IPS-18c (cell line): ENCODE data around the gene GFRA1.

ENCODE experiments used
- H3K4me3 ChIP-seq: 2 replicates; pipeline ENCODE4 v1.7.0; 2013; ENCODE audit warnings: low read depth, mild to moderate bottlenecking, low read length, moderate library complexity; ENCODE audit not compliant: insufficient read depth
- H3K9me3 ChIP-seq: one replicate; pipeline ENCODE4 v1.6.1; 2013; ENCODE audit warnings: mild to moderate bottlenecking, low read length, moderate library complexity; ENCODE audit not compliant: control insufficient read depth, insufficient read depth

The GFRA1 gene

DNA sequence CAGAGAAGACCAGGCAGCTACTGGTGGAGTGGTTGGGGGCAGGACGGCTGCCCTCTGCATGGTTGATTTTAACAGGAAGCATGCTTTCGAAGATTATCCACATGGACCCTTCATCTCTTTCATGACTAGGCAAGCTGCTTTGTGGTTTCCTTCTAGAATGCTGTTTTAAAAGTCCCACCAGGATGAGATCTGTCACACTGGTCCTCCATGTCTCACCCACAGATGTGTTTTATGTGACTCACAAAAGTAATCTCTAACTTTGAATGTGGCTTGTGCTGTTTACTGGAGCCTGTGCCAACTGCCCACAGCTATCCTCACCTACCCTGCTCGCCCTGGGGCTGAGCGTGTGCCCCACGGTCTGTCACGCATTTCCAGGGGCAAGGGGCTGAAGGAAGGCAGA is 188.8 kb downstream of the GFRA1 start:
- Histone ChIP-seq H3K4me3 (no peak overlapping the region), H3K9me3 (no peaks in the 10 kb centered on the region)

DNA sequence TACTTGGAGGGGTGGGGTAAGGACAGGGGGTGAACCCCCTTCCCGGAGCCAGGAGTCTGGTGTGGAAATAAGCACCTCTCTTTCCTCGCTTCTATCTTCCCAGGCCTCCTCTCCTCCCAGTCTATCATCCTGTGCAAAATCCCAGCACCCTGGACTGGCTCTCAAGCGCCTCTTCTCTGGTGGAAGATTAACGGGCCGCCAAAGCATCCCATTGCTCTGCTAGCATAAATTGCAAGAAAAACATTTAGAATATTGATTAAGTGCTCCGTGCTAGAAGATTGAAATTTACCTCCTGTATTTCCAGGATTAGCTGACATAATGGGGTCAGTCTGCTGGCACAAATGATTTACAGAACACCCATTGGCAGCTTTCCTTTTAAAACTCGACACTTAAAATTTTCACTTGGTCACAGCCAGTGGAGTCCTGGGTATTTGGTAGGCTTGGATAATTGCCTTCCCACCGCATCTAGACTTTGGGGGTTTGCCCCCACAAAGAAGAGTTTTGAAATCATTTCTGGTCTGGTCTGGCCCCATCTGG is 189.7 kb downstream of the GFRA1 start:
- Histone ChIP-seq H3K9me3 (no peaks in the 10 kb centered on the region), H3K4me3 (no peak overlapping the region)

DNA sequence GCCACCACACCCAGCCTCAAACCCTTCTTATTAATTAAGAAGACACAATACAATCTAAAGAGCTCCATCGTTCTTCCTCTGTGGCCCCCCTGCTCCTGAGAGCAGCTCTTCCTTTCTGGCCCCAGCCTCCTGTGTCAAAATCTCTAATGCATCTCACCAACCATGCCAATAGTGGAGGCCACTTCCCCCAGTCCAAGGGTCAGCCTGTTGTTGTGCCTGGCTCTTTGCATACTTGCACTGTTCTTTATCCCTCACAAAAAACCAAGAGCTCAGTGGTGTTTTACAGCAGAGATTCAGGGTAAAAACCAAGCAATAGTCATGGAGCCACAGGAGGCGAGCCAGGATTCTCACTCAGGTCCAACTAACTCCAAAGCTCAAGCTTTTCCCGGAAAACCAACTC is 190.2 kb downstream of the GFRA1 start:
- Histone ChIP-seq H3K9me3 (no peaks in the 10 kb centered on the region), H3K4me3 (no peak overlapping the region)

DNA sequence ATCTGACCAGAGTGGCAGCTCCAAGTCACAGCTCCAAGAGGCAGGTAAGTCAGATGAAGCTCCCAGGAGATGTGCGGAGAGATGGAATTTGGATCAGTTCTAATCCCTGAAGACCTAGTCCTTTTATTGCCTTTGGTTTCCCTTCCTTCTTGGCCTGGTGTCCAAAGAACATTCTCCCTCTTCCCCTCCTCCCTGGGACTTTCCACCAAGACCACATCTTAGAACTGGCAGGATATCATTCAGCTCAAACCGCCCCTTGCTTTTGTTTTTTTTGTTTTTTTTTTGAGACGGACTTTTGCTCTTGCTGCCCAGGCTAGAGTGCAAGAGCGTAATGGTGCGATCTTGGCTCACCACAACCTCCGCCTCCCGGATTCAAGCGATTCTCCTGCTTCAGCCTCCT is 190.8 kb downstream of the GFRA1 start:
- no peaks in the 10 kb centered on the region for H3K9me3 ChIP-seq
- no peak overlapping the region for H3K4me3 ChIP-seq

DNA sequence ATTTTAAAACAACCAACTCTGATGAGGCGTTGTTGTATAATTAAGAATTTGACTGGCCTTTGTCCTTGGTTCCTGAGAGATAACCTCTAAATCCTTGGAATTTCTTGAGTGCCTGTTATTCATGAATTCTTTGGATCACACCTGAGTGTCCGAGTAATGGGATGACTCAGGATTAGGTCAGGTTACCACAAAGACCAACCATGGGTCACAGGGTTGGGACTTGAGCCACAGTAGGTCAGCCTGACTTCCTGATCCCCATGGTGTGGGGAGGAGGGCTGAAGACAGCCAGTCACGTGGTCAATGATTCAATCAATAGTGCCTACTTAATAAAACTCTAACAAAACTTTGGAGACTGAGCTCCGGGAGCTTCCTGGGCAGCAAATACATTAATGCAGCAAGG is 192.5 kb downstream of the GFRA1 start:
- no peaks in the 10 kb centered on the region for H3K9me3 ChIP-seq
- H3K4me3 ChIP-seq: no peak overlapping the region; the same call in 1 of the 2 replicates

DNA sequence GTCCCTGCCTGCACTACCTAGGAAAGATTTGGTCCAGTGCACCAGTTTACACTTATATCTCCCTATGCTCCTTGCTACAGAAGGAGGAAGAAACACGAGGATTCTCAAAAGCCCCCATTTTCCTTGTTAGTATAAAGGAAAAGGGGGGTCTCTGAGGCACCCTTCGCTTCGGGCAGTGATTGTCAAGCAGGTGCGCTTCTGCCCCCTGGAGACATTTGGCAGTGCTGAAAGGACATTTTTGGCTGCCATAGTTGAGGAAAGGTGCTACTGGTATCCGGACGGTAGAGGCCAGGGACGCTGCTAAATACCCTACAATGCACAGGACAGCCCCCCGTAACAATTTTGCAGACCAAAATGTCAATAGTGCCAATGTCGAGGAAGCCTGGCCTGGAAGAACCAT is 193.7 kb downstream of the GFRA1 start:
- no peaks in the 10 kb centered on the region for H3K9me3 ChIP-seq
- H3K4me3 ChIP-seq: no peak overlapping the region

DNA sequence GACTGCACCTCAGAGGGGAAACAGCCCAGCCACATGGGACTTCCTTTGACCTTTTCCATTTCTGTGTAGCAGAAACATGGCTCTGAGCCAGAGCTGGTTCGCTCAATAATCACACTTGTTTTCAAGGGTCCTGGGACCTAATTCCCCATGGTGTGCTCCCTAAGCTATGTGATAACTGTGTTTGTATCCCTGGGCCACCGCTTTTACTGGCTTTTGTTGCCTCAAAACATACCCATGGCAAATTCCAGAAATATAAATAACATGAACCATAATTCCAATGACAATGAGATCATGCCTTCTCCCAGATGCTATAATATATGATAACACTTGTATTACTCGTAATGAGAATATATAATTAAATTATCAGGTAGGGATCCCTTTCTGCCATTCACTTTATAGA is 196.4 kb downstream of the GFRA1 start:
- H3K4me3 ChIP-seq: no peak overlapping the region
- no peaks in the 10 kb centered on the region for H3K9me3 ChIP-seq

DNA sequence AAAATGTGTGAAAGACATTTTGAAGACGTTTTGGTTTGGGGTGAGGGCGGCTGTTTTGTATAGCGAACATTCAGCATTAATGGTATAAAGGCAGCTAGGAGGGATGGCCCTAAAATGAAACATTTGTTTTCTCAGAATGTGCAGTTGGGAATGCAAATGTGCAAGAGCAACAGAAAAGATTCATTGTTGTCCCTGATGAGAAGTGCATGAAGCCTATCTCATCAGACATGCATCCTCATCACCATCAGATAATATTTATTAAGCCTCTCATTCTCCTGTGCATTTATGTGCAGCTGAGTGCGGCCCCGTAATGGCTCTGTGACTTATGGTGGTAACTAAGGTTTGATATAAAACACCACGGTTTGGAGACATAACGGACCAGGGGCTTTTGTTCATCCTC is 199.5 kb downstream of the GFRA1 start:
- H3K4me3 ChIP-seq: no peak overlapping the region
- no peaks in the 10 kb centered on the region for H3K9me3 ChIP-seq

DNA sequence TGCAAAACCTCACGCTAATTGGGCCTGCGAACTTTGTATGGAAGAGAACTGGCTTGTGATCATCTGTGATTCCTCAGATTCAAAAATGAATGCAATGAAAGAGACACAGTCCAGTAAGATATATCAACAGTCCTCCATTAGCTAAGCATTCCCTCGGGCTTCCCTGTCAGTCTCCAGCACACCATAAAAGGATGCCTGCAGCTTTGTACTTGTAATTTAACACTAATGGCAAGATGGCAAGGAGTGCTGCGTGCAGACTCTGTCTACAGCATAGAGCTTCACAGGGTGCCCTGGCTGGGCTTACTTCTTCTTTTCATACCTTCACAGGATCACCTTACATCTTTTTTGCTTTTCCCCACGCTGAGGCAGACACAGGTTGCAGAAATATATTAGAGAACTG is 200.0 kb downstream of the GFRA1 start:
- no peak overlapping the region for H3K4me3 ChIP-seq
- no peaks in the 10 kb centered on the region for H3K9me3 ChIP-seq

DNA sequence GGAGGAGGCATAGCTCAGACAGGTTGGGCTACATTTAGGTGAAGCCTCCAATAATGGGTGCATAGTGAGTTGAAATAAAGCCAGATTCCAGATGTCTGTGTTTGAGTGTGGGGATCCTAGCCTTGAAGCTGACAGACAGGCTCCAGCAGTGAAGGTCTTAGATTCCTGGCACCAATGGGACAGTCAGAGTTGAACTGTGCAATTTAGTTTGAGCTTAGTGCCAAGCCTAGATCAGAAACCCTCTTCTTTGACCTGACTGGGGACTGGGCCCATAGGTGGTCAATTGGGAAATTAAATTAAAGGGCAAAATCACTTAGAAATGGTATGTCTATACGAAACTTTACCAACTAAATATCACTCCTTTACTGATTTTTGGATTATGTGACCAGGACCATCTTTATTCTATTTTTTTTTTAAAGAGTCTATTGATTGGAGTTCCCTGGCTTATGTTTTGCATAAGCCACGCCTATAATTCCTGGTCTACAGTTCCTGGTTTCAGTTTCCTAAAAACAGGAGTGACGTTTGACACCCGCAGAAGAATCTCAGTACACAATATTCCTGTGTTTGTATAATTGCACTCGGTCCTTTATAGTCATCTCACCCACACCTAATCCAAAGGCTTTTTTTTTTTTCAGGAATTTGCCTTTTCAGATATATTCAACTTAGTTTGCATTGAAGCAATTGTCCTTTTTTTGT is 201.4 kb downstream of the GFRA1 start:
- Histone ChIP-seq H3K9me3 (no peaks in the 10 kb centered on the region), H3K4me3 (no peak overlapping the region)

DNA sequence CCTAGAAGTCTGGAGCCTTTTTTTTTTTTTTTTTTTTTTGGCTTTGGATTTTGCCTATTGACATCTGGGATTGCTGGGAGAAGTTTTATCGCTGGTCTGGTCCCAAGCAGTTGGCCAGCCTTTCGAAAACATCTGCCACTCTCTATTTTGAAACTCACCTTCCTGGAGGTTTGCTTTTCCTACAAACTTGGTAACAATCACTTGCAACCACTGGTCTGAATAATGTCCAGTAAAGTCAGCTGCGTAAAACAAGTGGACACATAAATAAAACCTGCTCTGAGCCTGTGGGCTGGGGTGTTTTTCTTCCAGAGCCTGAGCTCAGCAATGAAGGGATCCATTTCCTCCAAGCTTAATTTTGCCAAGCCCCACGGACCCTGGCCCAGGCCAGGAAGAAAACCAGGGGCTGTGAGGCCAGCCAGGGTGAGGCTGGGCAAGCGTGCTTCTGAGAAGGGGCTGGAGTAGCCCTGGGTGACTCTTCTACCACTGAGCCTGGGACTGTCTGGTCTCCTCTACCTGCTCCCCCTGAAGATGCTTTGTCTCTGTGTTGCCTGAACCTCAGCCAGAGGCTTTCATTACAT is 202.2 kb downstream of the GFRA1 start:
- no peaks in the 10 kb centered on the region for H3K9me3 ChIP-seq
- H3K4me3 ChIP-seq: no peak overlapping the region

DNA sequence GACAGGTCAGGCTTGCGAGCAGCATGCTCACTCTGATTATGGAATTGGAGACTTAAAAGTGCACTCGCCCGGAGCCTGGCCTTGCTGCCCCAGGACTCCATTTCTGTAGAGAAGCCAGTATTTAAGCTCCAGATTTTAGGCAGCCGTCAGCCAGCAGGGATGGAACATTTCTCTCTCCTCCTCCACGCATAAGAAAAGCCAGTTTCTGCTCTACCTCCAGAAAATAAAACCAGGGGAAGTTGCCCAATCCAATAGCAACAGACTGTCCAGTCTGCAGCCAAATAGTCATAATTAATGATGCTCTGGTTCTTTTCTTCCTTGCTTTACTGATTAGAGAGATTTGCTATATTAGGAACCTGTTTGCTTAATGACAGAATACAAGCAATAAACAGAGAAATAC is 203.2 kb downstream of the GFRA1 start:
- no peaks in the 10 kb centered on the region for H3K9me3 ChIP-seq
- H3K4me3 ChIP-seq: no peak overlapping the region; the same call in 1 of the 2 replicates

DNA sequence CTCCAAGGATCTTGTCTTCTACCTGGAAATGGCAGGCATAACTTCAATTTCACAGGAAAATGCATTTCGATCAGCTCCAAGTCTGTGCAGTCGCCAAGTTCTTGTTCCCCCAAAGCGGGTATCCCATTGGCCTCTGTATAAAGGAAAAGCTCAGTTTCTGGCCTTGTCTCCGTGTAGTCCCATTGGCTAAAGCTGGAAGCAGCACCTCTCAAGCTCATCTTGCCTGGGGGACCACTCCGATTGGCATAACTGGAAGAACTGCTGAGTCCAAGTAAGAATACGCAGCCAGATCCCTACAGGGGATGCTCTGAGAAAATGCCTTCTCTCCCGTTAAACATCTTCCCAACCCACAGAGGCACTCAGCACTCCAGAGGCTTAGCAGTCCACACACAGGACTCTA is 205.2 kb downstream of the GFRA1 start:
- no peak overlapping the region for H3K4me3 ChIP-seq
- H3K9me3 ChIP-seq: no peaks in the 10 kb centered on the region

DNA sequence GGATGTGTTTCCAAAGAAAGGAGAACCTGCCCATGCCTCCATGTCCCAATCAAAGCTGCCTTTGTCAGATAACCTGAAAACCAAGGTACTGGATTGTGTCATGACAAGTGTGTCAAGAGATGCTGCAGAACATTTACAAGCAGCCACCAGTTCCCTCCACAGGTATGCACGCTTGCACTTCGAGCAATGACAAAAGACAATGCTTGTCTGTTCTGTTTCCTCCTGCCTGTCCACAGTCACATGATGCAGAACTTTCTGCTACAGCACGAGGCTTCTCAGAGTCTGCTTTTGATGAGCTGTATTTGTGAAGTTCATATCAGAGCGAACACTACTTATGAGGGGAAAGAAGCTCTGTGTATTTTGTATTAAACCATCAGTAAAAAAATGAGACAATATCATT is 209.9 kb downstream of the GFRA1 start:
- no peaks in the 10 kb centered on the region for H3K9me3 ChIP-seq
- no peak overlapping the region for H3K4me3 ChIP-seq

DNA sequence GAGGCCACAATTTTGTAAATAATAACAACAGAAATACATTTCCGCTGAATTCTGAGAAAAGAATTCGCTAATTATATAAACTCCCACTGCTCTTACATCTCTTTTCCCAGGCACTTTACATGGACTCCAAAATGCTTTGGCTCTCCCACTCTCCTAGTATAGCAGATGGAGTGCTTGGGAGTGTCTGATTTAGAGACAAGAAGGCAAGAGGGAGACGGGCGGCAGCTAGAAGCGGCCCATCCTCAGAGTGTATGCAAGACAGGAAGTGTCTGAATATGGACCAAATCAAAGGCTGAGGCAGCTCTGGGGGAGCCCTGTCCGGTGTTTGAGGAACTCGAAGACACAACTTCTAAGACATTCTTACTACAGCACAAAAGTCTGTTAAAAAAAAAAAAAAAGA is 212.1 kb downstream of the GFRA1 start:
- H3K4me3 ChIP-seq: no peak overlapping the region
- no peaks in the 10 kb centered on the region for H3K9me3 ChIP-seq

DNA sequence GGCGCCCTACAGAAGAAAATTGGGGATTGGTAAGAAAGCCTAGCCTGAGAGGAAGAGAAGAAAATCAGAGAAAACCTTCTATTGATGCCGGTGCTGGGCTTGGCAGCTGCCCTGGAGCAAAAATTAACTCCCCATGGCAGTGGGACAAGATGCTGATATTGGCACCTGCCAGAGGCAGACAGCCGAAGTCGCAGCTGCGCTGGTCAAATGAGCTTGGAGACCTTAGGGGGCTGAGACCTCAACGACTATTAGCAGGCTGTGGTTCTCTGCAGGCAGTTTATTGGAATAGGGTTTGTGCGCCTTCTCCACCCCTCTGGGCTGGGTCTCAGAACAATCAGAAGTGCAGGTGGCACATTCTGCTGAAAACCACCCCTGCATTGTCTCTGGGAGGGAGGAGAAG is 213.7 kb downstream of the GFRA1 start:
- no peak overlapping the region for H3K4me3 ChIP-seq
- H3K9me3 ChIP-seq: no peaks in the 10 kb centered on the region

DNA sequence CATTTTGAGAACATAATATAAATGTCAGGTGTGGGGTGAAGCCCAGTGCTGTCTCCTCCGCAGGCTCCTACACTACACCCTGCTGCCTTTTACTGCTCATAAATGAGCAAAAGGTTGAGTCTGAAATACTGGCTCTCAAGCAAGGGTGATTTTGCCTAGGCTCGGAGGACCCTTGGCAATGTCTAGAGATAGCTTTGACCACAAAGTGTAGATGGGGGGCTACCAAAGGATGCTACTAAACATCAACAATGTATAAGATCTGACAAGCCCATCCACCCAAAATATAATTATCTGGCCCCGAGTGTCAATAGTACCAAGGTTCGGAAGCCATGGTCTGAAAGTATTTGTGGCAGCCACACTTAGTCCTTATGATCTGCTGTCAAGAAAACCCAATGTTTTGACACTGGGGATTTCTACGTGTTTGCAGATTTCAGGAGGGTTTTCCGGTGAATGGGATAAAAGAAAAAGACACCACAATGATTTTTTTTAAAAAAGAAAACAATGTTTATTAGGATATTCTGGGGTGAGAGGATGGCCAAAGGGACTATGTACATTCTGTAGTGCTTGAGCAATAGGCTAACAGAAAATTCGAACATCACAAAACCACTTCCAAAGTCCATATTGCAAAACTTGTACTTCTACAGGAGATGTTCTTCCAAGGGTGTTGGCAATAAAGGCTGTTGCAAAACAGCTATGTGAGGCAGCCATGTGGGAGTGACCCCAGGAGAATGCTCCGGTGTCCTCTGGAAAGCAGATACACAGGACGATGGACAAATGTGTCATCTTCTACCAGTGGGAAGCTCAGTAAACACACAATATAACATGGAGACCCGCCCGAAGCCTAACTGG is 216.3 kb downstream of the GFRA1 start:
- H3K9me3 ChIP-seq: no peaks in the 10 kb centered on the region
- H3K4me3 ChIP-seq: no peak overlapping the region

DNA sequence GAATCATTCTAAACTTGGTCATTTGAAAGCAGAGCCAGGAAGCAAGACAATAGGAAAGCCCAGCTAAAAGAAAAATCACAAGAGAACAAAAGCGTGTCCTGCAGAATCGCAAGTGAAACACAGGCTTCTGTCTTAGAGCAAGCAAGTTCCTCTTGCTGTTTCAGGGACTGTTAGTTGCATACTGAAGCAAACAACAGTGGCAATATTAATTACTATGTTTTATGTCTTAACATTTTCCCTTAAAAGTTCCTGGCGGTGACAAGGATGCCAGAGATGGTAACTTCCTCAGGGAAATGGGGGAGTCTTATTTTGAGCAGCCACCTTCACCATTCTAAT is 217.1 kb downstream of the GFRA1 start:
- H3K9me3 ChIP-seq: no peaks in the 10 kb centered on the region
- no peak overlapping the region for H3K4me3 ChIP-seq
